HG03442 (cell line): ENCODE measurements around the gene MAOA.
"Not testable (repeated sequence)": the region's sequence is repeated elsewhere in the genome, so short reads cannot be mapped to it uniquely, and the experiment has no call there.

Source experiments
- ATAC-seq: cut with Tn5 transposase; IDR thresholded peaks from one replicate; pipeline ENCODE4 v1.9.1; 2021; ENCODE audit warnings: mild to moderate bottlenecking, moderate library complexity; ENCODE audit not compliant: unreplicated experiment

Gene MAOA

GRCh38 chrX:43656005-43656494, at the start of gene MAOA:
TSS of gene MAOA (plus strand) at chrX:43656299. CDS start at chrX:43656342, 43 bp downstream.
- no peak for ATAC-seq

- ATAC-seq = no peak
Measured at GRCh38 chrX:43612400-43612799, 43.7 kb upstream of the MAOA start.

- ATAC-seq = no peak
Measured at GRCh38 chrX:43615660-43616059, 40.4 kb upstream of the MAOA start.

- ATAC-seq = no peak
Measured at GRCh38 chrX:43618366-43619205, 37.5 kb upstream of the MAOA start.

- ATAC-seq = not testable (repeated sequence)
Measured at GRCh38 chrX:43619861-43620260, 36.2 kb upstream of the MAOA start.

GRCh38 chrX:43627147-43627546, 29.0 kb upstream of the MAOA start:
- no peak for ATAC-seq

- ATAC-seq = no peak
Measured at GRCh38 chrX:43627669-43628068, 28.4 kb upstream of the MAOA start.

- ATAC-seq = no peak
Measured at GRCh38 chrX:43629229-43629628, 26.9 kb upstream of the MAOA start.

- ATAC-seq = no peak
Measured at GRCh38 chrX:43631841-43632240, 24.3 kb upstream of the MAOA start.

- ATAC-seq = no peak
Measured at GRCh38 chrX:43633081-43633480, 23.0 kb upstream of the MAOA start.

- ATAC-seq = no peak
Measured at GRCh38 chrX:43633757-43634156, 22.3 kb upstream of the MAOA start.

GRCh38 chrX:43640482-43640881, 15.6 kb upstream of the MAOA start:
- ATAC-seq = no peak

GRCh38 chrX:43641691-43642090, 14.4 kb upstream of the MAOA start:
- ATAC-seq = no peak

- no peak for ATAC-seq
Measured at GRCh38 chrX:43643201-43643600, 12.9 kb upstream of the MAOA start.

GRCh38 chrX:43643662-43644061, 12.4 kb upstream of the MAOA start:
- ATAC-seq = no peak

- ATAC-seq = no peak
Measured at GRCh38 chrX:43644124-43644701, 11.9 kb upstream of the MAOA start.

- no peak for ATAC-seq
Measured at GRCh38 chrX:43646800-43647199, 9.3 kb upstream of the MAOA start.

GRCh38 chrX:43654431-43655150, 1.5 kb upstream of the MAOA start:
- ATAC-seq = peak; percentile 100

- peak; percentile 23 for ATAC-seq
Measured at GRCh38 chrX:43655151-43656004, 721 bp upstream of the MAOA start.

- no peak for ATAC-seq
Measured at GRCh38 chrX:43657671-43658070, 1.6 kb downstream of the MAOA start.
